ENCODE data around the gene CAMTA1. TPM values are rescaled to one million over a fixed set of nuclear protein-coding genes. Genes with fewer than 3 reads are reported as not detected.

The CAMTA1 gene
- total RNA-seq, 2 donors from 2014 or later, result 55.3 to 69.5 TPM

DNA sequence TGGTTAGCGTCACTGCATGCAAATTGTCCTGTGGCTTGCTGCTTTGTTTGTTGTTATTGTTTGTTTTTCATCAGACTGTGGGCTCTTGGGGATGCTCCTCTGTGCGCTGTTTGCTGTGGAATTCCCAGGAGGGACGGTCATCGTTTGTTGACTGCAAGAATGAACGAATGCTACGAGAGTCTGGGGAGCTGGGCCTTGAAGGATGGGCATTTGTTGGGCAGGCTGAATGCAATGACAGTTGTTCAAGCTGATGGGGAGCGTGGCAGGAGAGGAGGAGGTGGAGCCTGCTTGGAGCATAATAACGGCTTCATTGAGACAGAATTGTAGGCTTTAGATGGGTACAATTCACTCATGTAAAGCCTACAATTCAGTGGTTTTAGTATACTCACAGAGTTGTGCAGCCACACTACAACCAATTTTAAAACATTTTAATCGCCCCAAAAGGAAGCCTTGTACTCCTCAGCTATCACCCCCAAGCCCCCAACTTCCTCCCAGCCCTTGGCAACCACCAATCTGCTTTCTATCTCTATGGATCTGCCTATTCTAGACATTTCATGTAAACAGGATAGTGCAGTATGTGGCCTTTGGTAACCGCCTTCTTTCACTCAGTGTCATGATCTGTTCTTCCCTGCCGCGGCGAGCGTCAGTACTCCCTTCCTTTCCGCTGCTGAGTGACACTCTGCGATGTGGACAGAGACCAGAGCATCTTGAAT is 190.2 kb downstream of the CAMTA1 start:
- DNase-seq (no peak), ATAC-seq (no peak)
- peaks cover 4% of the 10 kb centered on the region for H3K36me3 Mint-ChIP-seq (ENCODE audit: low read depth)
- peaks cover 3% of the 10 kb centered on the region for H3K4me1 Mint-ChIP-seq
- H3K27me3 Mint-ChIP-seq, result peaks cover 56% of the 10 kb centered on the region
- no peak overlapping the region for H3K4me3 Mint-ChIP-seq
- H3K9me3 ChIP-seq (ENCODE audit: control insufficient read depth, low read length, poor library complexity, severe bottlenecking), result no peaks in the 10 kb centered on the region
- no peak overlapping the region for H3K27ac Mint-ChIP-seq

DNA sequence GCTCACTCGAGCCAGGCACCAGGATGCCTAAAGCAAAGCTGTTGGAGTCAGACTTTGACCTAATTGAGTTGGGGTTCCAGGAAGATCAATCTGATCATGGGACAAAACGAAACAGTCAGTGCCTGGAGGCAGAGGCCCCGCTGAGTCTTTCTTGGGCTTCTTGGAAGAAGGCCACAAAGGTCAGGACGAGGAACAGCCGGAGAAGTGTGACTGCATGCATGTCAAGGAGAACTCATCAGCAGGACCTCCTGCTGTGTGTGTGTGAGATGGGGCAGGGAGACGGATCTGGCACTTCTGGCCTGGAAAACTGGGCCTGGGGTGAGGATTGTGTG is 190.8 kb downstream of the CAMTA1 start:
- H3K4me3 Mint-ChIP-seq, result no peak overlapping the region
- H3K27ac Mint-ChIP-seq, result no peak overlapping the region
- H3K9me3 ChIP-seq (ENCODE audit: control insufficient read depth, low read length, poor library complexity, severe bottlenecking), result no peaks in the 10 kb centered on the region
- peaks cover 3% of the 10 kb centered on the region for H3K4me1 Mint-ChIP-seq
- no peak for DNase-seq
- ATAC-seq, result no peak
- peaks cover 56% of the 10 kb centered on the region for H3K27me3 Mint-ChIP-seq
- peaks cover 4% of the 10 kb centered on the region for H3K36me3 Mint-ChIP-seq (ENCODE audit: low read depth)

DNA sequence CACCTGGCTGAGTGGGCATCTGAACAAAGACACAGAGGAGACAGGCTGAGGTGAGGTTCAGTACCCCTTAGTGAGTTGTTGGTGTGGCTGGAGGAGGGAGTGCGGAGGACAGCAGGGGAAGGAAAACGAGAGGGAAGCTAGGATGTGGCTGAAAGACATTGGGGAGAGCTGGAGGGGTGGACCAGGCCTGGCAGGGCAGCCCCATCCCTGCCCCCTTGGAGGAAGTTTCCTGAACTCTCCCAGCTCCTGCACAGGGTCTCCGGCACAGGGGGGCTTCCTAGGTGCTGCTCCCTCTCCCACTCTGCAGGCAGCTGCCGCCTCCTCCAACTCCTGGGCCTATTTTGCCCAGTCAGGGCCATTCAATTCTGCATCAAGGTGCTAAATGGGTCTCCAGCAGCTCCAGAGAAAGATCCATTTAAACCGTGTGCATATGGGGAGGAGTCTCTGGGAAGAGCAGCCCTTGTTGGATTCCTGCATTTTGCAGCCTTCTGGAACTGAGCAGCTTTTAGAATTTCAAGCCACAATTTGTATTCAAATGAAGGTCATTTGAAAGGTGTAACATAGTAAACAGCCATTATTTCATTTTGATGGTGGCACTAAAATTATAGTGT is 193.9 kb downstream of the CAMTA1 start:
- Mint-ChIP-seq H3K4me3 (no peak overlapping the region), H3K27me3 (peaks cover 27% of the 10 kb centered on the region), H3K36me3 (ENCODE audit: low read depth) (peaks cover 6% of the 10 kb centered on the region), H3K4me1 (peaks cover 3% of the 10 kb centered on the region), H3K27ac (no peak overlapping the region)
- no peaks in the 10 kb centered on the region for H3K9me3 ChIP-seq (ENCODE audit: control insufficient read depth, low read length, poor library complexity, severe bottlenecking)
- DNase-seq (no peak), ATAC-seq (no peak)

DNA sequence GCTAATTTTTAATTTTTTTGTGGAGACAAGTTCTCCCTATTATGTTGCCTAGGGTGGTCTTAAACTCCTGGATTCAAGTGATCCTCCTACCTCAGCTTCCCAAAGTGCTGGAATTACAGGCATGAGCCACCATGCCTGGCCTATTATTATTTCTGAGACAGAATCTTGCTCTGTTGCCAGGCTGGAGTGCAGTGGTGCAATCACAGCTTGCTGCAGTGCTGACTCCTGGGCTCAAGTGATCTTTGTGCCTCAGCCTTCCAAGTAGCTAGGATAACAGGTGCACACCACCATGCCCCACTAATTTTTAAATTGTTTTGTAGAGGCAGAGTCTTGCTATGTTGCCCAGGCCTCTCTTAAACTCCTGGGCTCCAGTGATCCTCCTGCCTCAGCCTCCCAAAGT is 196.3 kb downstream of the CAMTA1 start:
- H3K36me3 Mint-ChIP-seq (ENCODE audit: low read depth), result peaks cover 2% of the 10 kb centered on the region
- no peak overlapping the region for H3K27ac Mint-ChIP-seq

DNA sequence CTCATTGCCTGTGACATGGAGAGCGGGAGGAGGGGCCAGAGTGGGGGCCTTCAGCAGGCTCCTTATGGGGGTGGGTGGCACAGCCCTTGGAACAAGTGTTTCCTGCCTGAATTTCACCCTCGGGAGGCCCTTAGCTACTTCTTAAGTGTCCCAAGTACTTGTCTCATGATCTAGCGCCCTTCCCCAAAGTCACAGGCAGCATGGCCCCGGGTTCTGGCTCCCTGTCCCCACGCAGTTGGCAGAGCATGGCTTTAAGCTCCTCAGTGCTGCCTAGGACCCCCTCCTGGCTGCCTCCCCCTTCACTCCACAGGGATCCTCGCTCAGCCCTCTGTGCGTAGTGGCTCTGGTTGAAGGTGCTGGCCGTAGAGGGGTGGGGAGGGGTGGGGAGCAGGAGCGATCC is 197.2 kb downstream of the CAMTA1 start:
- no peaks in the 10 kb centered on the region for H3K9me3 ChIP-seq (ENCODE audit: control insufficient read depth, low read length, poor library complexity, severe bottlenecking)
- ATAC-seq (no peak), DNase-seq (no peak)
- no peak overlapping the region for H3K4me3 Mint-ChIP-seq
- H3K27ac Mint-ChIP-seq, result no peak overlapping the region
- no peaks in the 10 kb centered on the region for H3K4me1 Mint-ChIP-seq
- peaks cover 17% of the 10 kb centered on the region for H3K27me3 Mint-ChIP-seq
- H3K36me3 Mint-ChIP-seq (ENCODE audit: low read depth), result peaks cover 2% of the 10 kb centered on the region

More for the DNA sequence above, 196.3 kb downstream of the CAMTA1 start:
- no peaks in the 10 kb centered on the region for H3K9me3 ChIP-seq (ENCODE audit: control insufficient read depth, low read length, poor library complexity, severe bottlenecking)
- ATAC-seq (no peak), DNase-seq (no peak)
- Mint-ChIP-seq H3K4me3 (no peak overlapping the region), H3K4me1 (no peaks in the 10 kb centered on the region), H3K27me3 (peaks cover 17% of the 10 kb centered on the region)

DNA sequence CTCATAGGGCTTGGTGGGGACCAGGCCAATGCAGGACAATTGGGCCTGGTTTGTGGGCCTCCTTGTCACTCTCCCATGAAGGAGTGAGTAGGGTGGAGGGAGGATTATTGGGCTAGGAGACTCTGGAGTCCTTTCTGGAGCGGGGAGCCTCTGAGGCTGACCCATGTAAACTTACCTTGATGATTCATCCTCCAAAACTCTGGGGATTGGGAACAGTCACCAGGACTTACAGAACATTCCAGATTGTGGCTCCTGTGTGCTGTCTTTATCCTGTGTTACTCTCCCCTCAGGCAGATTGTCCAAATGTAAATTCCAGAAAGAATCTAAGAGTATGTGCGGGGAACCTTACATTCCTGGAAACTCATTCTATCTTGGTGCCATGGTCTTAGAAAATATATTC is 197.6 kb downstream of the CAMTA1 start:
- H3K36me3 Mint-ChIP-seq (ENCODE audit: low read depth), result peaks cover 2% of the 10 kb centered on the region
- H3K27ac Mint-ChIP-seq, result no peak overlapping the region
- no peaks in the 10 kb centered on the region for H3K4me1 Mint-ChIP-seq
- DNase-seq (no peak), ATAC-seq (no peak)
- peaks cover 17% of the 10 kb centered on the region for H3K27me3 Mint-ChIP-seq
- H3K4me3 Mint-ChIP-seq, result no peak overlapping the region
- H3K9me3 ChIP-seq (ENCODE audit: control insufficient read depth, low read length, poor library complexity, severe bottlenecking), result no peaks in the 10 kb centered on the region

DNA sequence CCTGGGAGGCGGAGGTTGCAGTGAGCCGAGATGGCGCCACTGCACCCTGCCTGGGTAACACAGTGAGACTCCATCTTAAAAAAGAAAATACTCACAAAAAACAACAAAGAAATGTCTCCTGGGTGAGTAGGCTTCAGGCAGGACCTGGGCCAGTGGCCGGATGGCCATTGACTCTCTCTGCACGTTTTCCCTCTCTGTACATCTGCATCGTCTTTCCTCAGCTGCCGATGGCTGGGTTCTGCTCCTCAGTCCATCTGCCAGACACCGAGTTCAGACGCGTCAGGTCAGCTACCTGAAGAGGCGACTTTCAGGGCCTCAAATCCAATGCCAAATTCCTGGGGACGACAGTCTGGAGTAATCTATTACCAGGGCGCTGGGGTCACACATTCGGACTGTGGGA is 199.3 kb downstream of the CAMTA1 start:
- H3K9me3 ChIP-seq (ENCODE audit: control insufficient read depth, low read length, poor library complexity, severe bottlenecking), result no peaks in the 10 kb centered on the region
- no peak for ATAC-seq
- Mint-ChIP-seq H3K4me1 (no peaks in the 10 kb centered on the region), H3K27ac (no peak overlapping the region), H3K4me3 (no peak overlapping the region), H3K36me3 (ENCODE audit: low read depth) (peaks cover 2% of the 10 kb centered on the region), H3K27me3 (peaks cover 26% of the 10 kb centered on the region)
- DNase-seq, result no peak

DNA sequence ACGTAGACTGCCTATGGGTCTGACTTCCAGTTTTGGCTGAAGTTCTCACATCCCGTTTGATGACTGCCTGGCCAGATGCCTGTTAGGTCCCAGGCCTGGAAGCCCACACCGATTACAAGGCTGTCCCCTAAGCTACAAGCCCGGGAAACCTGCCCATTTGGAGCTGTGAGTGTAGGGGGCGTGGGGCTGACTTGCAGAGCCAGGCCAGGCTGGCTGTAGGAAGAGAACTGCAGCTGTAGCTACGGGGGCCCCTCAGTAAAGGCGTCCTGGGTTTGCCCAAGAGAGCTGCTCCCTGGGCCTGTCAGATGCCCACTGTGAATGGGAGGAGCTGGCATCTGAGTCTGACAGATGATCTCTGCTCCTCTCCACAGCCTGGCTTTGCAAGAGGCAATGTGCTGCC is 199.7 kb downstream of the CAMTA1 start:
- Mint-ChIP-seq H3K27ac (no peak overlapping the region), H3K4me1 (no peaks in the 10 kb centered on the region)

DNA sequence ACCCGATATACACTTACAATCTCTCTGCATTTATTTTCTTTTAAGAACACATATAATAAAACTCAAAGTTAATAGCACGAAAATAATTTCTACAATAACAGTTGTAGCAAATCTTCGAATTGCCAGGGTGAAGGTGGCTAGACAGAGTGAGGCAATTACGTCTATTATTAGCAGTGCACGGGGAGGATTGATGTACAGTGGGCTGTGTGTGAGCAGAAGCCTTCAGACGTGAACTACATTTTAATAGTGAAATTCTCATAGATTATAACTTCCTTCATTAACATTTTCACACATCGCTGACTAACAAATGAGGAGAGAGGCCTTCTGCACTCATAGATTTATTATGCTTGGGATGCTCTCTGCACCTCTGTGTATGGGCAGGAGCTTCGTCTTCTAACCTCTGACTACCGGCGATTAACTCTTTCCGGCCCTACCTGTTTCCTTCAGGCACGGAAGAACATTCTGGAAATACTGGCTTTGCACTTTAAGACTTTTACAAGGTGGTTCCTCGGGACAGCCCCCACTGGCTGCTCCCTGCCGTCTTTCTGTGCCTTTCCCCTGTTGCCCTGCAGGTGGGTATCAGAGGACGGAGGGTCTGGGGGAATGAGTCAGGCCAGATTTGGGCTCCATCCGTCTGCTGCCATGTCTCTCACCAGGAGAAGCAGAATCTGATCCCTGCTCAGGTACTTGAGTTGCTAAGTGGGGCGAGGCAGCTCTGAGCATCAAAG is 200.5 kb downstream of the CAMTA1 start:
- no peak for ATAC-seq
- Mint-ChIP-seq H3K36me3 (ENCODE audit: low read depth) (peaks cover 2% of the 10 kb centered on the region), H3K4me1 (no peaks in the 10 kb centered on the region), H3K4me3 (no peak overlapping the region), H3K27me3 (peaks cover 26% of the 10 kb centered on the region), H3K27ac (no peak overlapping the region)
- H3K9me3 ChIP-seq (ENCODE audit: control insufficient read depth, low read length, poor library complexity, severe bottlenecking), result no peaks in the 10 kb centered on the region
- no peak for DNase-seq

More for the DNA sequence above, 199.7 kb downstream of the CAMTA1 start:
- Mint-ChIP-seq H3K27me3 (peaks cover 26% of the 10 kb centered on the region), H3K4me3 (no peak overlapping the region), H3K36me3 (ENCODE audit: low read depth) (peaks cover 2% of the 10 kb centered on the region)
- ATAC-seq (no peak), DNase-seq (no peak)
- no peaks in the 10 kb centered on the region for H3K9me3 ChIP-seq (ENCODE audit: control insufficient read depth, low read length, poor library complexity, severe bottlenecking)

DNA sequence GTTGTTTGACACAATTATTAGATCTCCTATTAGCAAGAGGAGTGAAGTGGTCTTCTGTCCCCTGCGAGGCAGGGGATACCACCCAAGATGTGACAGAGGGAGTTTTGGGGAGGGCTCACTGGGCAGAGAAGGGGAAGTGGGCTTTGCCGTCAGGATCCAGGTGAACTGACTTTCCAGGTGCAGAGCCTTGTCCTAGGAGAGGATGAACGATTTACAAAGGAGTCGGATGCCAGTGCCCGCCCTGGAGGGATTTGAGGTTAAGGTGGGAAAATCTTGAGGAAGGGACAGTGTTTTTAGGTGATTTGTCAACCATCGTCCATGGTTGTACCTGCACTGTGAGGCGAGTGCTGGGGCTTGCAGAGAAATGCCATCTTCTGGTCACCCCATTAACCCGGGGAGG is 201.0 kb downstream of the CAMTA1 start:
- Mint-ChIP-seq H3K4me3 (no peak overlapping the region), H3K27me3 (peaks cover 26% of the 10 kb centered on the region), H3K27ac (no peak overlapping the region), H3K36me3 (ENCODE audit: low read depth) (peaks cover 2% of the 10 kb centered on the region), H3K4me1 (no peaks in the 10 kb centered on the region)
- DNase-seq (no peak), ATAC-seq (no peak)
- no peaks in the 10 kb centered on the region for H3K9me3 ChIP-seq (ENCODE audit: control insufficient read depth, low read length, poor library complexity, severe bottlenecking)

DNA sequence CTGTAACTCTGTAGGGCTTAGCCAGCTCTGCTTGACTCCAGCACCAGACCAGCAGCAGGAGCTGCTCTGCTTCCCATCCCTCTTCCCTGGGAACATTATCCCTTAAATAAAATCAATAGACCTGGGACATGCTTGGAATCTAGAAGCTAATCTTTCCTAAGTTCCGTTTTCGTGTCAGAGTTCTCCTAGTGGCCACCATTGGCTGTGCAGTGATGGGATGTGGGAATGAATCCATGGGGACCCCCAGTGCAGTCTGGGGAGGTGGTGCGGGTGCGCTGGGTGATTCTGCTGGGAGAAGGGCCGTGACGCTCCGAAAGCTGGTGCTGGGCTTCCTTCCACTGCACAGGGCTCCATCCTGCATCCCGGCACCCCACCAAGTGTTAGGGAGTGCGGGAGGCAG is 202.7 kb downstream of the CAMTA1 start:
- DNase-seq, result no peak
- Mint-ChIP-seq H3K27me3 (peaks cover 32% of the 10 kb centered on the region), H3K4me1 (no peaks in the 10 kb centered on the region), H3K36me3 (ENCODE audit: low read depth) (peaks cover 2% of the 10 kb centered on the region), H3K27ac (no peak overlapping the region), H3K4me3 (no peak overlapping the region)
- ATAC-seq, result no peak
- no peaks in the 10 kb centered on the region for H3K9me3 ChIP-seq (ENCODE audit: control insufficient read depth, low read length, poor library complexity, severe bottlenecking)

DNA sequence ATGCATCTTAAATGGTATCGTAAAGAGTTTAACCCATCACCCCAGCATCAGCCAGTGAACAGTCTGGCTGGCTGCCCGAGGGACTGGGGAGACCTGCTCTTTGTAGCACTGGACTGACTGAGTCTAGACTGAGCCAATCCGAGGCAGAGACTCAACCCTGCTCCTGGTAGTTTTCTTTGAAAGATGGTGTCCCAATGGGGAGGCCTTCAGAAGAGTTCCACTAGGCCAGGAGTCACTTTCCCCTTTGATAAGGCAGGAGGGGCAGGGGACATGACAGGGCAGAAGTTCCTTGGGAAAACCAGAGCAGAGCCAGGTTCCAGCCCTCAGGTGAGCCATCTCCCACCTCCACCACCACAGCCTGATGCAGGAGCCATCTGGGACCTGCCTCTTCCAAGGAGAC is 203.5 kb downstream of the CAMTA1 start:
- H3K27me3 Mint-ChIP-seq, result peaks cover 32% of the 10 kb centered on the region
- H3K9me3 ChIP-seq (ENCODE audit: control insufficient read depth, low read length, poor library complexity, severe bottlenecking), result no peaks in the 10 kb centered on the region
- no peaks in the 10 kb centered on the region for H3K36me3 Mint-ChIP-seq (ENCODE audit: low read depth)
- no peaks in the 10 kb centered on the region for H3K4me1 Mint-ChIP-seq
- no peak for ATAC-seq
- no peak for DNase-seq
- no peak overlapping the region for H3K4me3 Mint-ChIP-seq
- no peak overlapping the region for H3K27ac Mint-ChIP-seq

DNA sequence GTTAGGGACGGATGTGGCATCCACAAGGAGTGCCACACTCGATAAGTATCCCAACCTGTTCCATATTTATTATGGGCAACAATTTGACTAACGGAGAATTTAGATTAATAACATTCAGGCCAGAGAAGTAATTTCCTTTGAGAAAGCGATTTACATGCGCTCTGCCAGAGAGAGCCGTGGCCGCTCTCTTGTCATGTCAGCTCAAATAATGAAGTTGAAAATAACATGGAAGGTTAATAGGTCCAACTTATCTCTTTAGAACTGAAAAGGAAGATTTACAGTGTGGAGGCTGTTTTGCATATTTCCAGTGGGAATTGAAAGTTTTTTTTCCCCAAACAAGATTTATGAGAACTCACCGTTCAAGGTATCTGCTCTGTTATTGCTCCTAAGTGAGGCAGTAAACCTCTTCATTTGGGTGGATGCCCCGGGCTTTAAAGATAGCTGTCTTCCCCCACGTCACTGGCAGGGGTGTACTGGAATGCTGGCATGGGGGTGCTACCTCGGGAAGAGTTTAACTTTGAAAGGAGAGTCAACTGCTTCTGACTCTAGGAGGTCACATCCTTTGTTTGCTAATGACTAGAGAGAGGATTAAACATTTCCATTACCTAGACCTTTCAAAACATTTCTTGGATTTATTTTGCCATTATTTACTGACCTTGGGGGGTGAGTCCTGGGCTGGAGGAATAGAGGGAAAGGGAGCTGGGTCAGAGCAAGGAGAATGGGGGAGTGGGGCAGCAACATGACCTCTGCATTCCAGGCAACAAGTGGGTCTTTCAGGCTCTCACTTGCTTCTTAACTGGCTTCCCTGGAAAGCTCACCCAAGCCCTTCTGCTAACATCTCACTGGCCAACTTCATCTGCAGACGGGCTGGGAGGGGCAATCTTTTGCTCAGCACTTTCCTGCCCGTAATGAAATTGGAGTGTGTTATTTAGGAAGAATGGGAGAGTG is 204.2 kb downstream of the CAMTA1 start:
- peaks cover 32% of the 10 kb centered on the region for H3K27me3 Mint-ChIP-seq
- DNase-seq (no peak), ATAC-seq (no peak)
- no peak overlapping the region for H3K27ac Mint-ChIP-seq
- no peaks in the 10 kb centered on the region for H3K9me3 ChIP-seq (ENCODE audit: control insufficient read depth, low read length, poor library complexity, severe bottlenecking)
- no peak overlapping the region for H3K4me3 Mint-ChIP-seq
- no peaks in the 10 kb centered on the region for H3K36me3 Mint-ChIP-seq (ENCODE audit: low read depth)
- H3K4me1 Mint-ChIP-seq, result no peaks in the 10 kb centered on the region
